IPS-20b (cell line): ENCODE data around the gene PLEKHA5.
A peak's percentile ranks its signal among the peaks of the same experiment; 100 is the strongest.

Source experiments
- H3K27ac ChIP-seq: one replicate; pipeline ENCODE4 v1.5.1; 2013; ENCODE audit warnings: low read length
- H3K27me3 ChIP-seq: 2 replicates; pipeline ENCODE4 v1.6.1; 2013; ENCODE audit warnings: mild to moderate bottlenecking, low read length, inconsistent platforms; ENCODE audit not compliant: insufficient read depth
- H3K36me3 ChIP-seq: 2 replicates; pipeline ENCODE4 v1.6.1; 2013; ENCODE audit warnings: low read depth, mild to moderate bottlenecking, inconsistent platforms, low read length, moderate library complexity; ENCODE audit not compliant: insufficient read depth
- H3K4me1 ChIP-seq: 2 replicates; pipeline ENCODE4 v1.6.1; 2013; ENCODE audit warnings: mild to moderate bottlenecking, control low read depth, inconsistent platforms, low read length, moderate library complexity; ENCODE audit not compliant: insufficient read depth
- H3K4me3 ChIP-seq: 2 replicates; pipeline ENCODE4 v1.5.1; 2013; ENCODE audit warnings: mild to moderate bottlenecking, low read length, inconsistent platforms
- H3K9ac ChIP-seq: 2 replicates; pipeline ENCODE4 v1.6.1; 2013; ENCODE audit warnings: low read depth, mild to moderate bottlenecking, inconsistent platforms, low read length, moderate library complexity
- H3K9me3 ChIP-seq: 2 replicates; pipeline ENCODE4 v1.6.1; 2013; ENCODE audit warnings: mild to moderate bottlenecking, low read depth, low read length, inconsistent platforms; ENCODE audit not compliant: insufficient read depth

PLEKHA5 gene

DNA sequence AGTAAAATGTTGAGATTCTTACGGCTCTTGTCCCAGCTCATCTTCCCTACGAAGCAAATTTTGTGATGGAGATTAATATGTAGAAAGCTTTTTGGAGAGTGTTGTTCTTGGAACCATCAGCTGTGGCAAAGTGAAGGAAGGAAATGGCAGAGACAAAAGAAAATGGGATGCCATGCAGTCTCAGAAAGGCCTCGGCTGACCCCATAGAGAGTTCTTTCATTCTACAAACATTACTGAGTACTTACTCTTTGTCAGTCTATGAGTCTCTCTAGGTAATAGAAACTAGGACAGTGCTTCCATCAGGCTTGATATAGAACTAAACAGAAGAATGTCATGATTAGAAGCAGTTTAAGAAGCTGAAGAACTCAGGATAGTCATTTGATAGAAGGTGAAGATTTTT lies 134.1 kb downstream of the PLEKHA5 start:
- peak overlapping the region; percentile 35; the same call in 1 of the 2 replicates for H3K4me3 ChIP-seq
- H3K9ac ChIP-seq: peak overlapping the region; percentile 77; the same call in 1 of the 2 replicates
- H3K36me3 ChIP-seq: peaks cover 56% of the 10 kb centered on the region
- peak overlapping the region; percentile 16 for H3K27ac ChIP-seq
- H3K27me3 ChIP-seq: no peaks in the 10 kb centered on the region
- H3K4me1 ChIP-seq: peaks cover 18% of the 10 kb centered on the region
- no peaks in the 10 kb centered on the region for H3K9me3 ChIP-seq

DNA sequence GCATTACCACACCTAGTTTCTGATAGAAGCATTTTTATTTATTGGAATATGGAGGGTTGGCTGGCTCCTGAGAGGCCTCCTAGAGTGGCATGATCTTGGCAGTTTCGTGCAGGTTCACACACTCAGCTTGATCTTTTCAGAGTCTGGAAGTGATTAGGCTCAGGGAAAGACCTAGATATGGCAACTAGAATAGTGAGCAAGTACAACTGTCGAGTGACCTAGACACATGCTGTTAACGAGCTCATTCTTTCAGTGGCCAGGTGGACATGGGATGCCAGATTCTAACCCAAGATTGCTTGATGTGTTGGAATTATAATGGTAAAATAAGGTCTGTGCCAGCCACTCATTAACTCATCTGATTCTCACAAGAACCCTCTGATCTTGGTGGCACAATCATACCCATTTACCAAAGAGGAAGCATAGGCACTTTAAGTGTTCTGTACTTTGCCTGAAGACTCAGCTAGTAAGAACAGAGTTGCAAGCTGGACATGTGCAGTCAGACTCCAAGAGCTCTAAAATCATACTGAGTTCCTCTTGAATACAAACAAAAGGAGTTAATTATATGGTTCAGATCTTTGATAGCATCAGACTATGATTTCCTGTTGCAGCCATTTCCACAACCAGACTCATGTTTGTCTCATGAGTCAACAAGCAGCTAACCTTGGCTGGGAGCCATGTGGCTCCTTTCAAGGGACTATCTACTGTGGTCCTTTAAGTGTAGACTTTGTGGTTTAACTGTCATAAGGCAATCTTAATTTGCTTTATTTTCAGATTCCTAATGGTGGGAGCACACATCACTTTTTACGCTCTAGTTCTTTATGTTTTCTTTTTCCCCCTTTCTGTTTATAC lies 144.2 kb downstream of the PLEKHA5 start:
- no peaks in the 10 kb centered on the region for H3K4me1 ChIP-seq
- H3K9ac ChIP-seq: no peak overlapping the region
- no peak overlapping the region for H3K27ac ChIP-seq
- peaks cover 72% of the 10 kb centered on the region for H3K36me3 ChIP-seq
- H3K27me3 ChIP-seq: no peaks in the 10 kb centered on the region
- H3K4me3 ChIP-seq: no peak overlapping the region
- no peaks in the 10 kb centered on the region for H3K9me3 ChIP-seq

DNA sequence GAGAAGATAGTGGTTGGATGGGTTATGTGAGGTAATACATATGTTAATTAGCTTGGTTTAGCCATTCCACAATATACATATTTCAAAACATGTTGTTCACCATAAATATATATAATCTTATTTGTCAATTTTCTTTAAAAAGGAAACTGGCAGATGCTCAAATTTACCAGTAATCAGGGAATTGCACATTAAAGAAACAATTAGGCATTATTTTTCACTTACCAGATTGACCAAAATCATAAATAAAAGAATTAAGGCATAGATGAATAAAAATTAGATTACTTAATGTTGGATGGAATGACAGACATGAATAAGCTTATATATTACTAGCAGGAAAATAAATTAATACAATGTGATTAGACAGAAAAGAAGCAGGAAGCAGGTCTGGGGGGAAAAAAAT lies 147.2 kb downstream of the PLEKHA5 start:
- Histone ChIP-seq H3K36me3 (peaks cover 64% of the 10 kb centered on the region), H3K4me3 (no peak overlapping the region), H3K4me1 (no peaks in the 10 kb centered on the region)

DNA sequence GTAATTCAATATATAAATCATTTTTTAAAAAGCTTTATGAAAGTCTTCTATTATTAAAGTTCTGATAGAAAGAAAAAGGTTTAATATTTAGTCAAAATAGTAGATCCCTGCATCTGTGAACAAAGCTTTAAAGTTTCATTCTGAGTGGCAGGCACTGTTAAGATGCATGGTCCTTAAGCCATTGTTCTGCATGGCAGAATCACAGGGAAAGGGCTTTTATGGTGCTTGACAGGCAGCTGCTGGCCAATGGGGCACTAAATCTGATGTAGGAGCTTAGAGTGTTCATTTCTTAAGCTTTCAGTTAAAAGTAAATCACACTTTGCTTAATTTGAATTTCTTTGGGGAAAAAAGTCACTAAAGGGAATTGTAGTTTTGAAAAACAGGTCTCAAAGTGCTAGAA lies 148.2 kb downstream of the PLEKHA5 start:
- Histone ChIP-seq H3K9ac (no peak overlapping the region), H3K27me3 (no peaks in the 10 kb centered on the region), H3K36me3 (peaks cover 58% of the 10 kb centered on the region), H3K9me3 (no peaks in the 10 kb centered on the region), H3K4me3 (no peak overlapping the region), H3K4me1 (no peaks in the 10 kb centered on the region), H3K27ac (no peak overlapping the region)

More for the DNA sequence above, 147.2 kb downstream of the PLEKHA5 start:
- no peak overlapping the region for H3K27ac ChIP-seq
- no peak overlapping the region for H3K9ac ChIP-seq
- no peaks in the 10 kb centered on the region for H3K9me3 ChIP-seq
- H3K27me3 ChIP-seq: no peaks in the 10 kb centered on the region

DNA sequence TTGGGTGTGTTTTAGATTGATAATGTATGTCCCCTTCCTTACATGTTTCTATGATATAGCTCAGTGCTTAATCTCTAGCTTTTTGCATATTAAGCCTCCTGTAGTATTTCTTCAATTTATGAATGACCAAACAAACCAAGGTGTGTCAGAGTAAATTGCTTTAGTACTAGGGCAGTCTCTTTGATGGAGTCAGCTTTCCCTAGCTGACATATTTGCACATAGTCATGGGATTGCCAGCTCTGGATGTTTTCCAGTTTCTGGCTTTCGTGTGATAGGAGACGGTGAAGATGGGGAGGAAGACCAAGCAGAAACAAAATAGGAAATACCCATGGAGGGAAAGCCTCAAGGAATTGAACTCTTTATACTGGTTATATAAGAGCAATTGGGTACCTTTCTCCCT lies 148.9 kb downstream of the PLEKHA5 start:
- Histone ChIP-seq H3K4me1 (no peaks in the 10 kb centered on the region), H3K36me3 (peaks cover 55% of the 10 kb centered on the region), H3K9ac (no peak overlapping the region), H3K27me3 (no peaks in the 10 kb centered on the region), H3K27ac (no peak overlapping the region), H3K4me3 (no peak overlapping the region), H3K9me3 (no peaks in the 10 kb centered on the region)

DNA sequence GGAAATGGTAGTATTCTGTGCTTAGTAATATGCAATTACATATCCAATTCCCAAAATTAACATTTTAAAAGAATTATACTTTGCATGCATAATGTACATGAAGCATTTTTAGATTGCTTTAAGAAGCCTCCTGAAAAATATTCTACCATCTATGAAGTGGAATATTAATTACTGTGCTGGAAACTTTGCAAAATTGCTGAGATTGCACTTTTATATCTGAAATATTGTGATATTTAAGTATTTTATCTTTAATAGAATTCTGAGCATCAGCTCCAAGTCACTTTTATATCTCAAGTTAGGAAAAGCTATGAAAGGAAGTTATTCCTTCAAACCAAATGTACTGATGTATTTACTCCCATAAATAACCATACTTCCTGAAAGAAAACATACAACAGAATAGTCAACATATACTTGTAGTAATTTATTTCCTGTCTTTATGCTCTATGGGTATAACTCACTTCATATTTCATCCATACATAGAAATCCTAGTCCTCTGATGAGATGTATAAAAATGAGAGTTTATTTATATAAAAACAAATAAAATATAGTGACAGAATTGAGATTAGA lies 152.7 kb downstream of the PLEKHA5 start:
- H3K4me1 ChIP-seq: no peaks in the 10 kb centered on the region
- peaks cover 56% of the 10 kb centered on the region for H3K36me3 ChIP-seq
- no peaks in the 10 kb centered on the region for H3K27me3 ChIP-seq
- no peak overlapping the region for H3K9ac ChIP-seq
- H3K9me3 ChIP-seq: no peaks in the 10 kb centered on the region
- H3K27ac ChIP-seq: no peak overlapping the region
- no peak overlapping the region for H3K4me3 ChIP-seq

DNA sequence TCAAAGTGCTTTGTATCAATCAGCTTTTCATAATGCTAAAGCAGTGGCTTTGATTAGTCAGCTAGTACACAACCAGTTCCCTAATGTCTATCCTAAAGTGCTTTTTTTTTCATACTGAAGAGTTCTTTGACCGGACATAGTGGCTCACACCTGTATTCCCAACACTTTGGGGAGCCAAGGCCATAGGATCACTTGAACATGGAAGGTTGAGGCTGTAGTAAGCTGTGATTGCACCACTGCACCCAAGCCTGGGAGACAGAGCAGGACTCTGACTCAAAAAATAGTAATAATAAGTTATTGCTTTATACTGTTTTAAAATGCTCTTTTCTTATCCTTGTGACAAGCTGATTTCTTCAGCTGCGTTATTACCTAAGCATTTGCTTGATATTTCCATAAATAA lies 155.1 kb downstream of the PLEKHA5 start:
- Histone ChIP-seq H3K4me1 (peaks cover 9% of the 10 kb centered on the region; the same call in 1 of the 2 replicates), H3K4me3 (no peak overlapping the region), H3K9me3 (no peaks in the 10 kb centered on the region), H3K27ac (no peak overlapping the region), H3K9ac (no peak overlapping the region), H3K27me3 (no peaks in the 10 kb centered on the region), H3K36me3 (peaks cover 57% of the 10 kb centered on the region)

DNA sequence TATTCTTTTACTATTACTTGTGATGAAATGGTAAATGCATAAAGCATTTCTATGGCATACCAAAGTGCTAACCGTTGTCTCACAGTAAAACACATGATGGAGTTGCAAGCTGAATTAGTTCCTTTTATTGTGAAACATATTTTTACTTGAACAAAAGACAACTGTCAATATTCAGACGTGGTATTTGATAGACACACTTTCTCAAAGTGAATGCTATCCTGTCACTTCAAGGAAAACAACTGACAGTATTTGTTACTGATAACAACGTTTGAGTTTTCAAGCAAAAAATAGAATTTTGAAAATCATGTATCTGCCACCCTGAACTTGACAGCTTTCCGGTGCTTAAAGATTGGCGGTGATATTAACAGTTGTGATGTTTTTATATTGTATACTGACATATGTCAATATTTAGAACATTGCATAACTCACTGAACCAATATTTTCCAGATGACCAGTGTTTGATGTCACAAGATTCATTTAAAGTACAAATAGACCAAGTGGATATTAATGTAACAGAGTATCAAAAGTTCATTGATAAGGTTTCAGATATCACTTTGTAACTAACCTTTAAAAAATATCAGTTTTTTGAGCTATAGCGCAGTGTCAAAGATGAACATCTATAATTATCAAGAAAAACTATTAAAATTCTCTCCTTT lies 156.4 kb downstream of the PLEKHA5 start:
- peaks cover 51% of the 10 kb centered on the region for H3K36me3 ChIP-seq
- H3K4me3 ChIP-seq: no peak overlapping the region
- no peak overlapping the region for H3K9ac ChIP-seq
- H3K27ac ChIP-seq: no peak overlapping the region
- peaks cover 9% of the 10 kb centered on the region; the same call in 1 of the 2 replicates for H3K4me1 ChIP-seq
- H3K9me3 ChIP-seq: no peaks in the 10 kb centered on the region
- no peaks in the 10 kb centered on the region for H3K27me3 ChIP-seq

DNA sequence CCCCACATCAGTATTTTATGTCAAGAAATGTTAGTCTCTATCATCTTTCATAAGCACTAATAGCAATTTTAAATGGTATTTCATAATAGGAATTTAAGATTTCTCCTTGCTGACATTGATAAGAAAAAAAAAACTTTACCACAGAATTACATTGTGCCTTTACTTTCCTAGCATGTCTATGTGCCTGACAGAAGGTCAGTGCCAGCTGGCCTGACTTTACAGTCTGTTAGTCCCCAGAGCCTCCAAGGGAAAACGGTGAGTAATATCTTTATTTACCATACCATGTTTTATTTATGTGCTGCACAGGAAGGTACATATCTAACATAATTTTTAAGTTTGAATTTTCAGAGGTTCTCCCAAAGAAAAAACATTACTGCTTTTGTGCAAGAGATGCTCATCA lies 157.8 kb downstream of the PLEKHA5 start:
- Histone ChIP-seq H3K4me3 (no peak overlapping the region), H3K27ac (no peak overlapping the region), H3K9ac (no peak overlapping the region), H3K4me1 (peaks cover 9% of the 10 kb centered on the region; the same call in 1 of the 2 replicates), H3K27me3 (no peaks in the 10 kb centered on the region), H3K36me3 (peaks cover 56% of the 10 kb centered on the region), H3K9me3 (no peaks in the 10 kb centered on the region)

DNA sequence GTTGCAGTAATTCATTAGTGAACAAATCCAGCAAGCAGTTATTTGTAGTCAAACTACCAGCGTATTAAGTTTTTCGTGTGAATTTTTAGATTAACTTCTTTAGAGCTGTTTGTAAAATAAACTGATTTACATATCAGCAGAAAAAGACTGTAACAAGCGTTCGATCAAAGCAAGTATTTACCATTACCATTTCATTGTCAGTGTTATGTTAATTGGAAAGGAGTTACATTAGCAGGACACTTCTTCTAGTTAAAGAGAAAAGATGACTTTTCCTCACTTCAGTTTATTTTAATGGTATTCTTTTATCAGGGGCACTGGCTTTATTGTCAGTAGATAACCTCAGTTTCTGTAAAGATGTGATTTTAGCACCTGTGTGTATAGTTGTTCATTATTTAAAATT lies 158.6 kb downstream of the PLEKHA5 start:
- Histone ChIP-seq H3K4me1 (peaks cover 9% of the 10 kb centered on the region; the same call in 1 of the 2 replicates), H3K27me3 (no peaks in the 10 kb centered on the region), H3K27ac (no peak overlapping the region), H3K4me3 (peak overlapping the region; percentile 21; the same call in 1 of the 2 replicates), H3K36me3 (peaks cover 53% of the 10 kb centered on the region), H3K9ac (no peak overlapping the region), H3K9me3 (no peaks in the 10 kb centered on the region)

DNA sequence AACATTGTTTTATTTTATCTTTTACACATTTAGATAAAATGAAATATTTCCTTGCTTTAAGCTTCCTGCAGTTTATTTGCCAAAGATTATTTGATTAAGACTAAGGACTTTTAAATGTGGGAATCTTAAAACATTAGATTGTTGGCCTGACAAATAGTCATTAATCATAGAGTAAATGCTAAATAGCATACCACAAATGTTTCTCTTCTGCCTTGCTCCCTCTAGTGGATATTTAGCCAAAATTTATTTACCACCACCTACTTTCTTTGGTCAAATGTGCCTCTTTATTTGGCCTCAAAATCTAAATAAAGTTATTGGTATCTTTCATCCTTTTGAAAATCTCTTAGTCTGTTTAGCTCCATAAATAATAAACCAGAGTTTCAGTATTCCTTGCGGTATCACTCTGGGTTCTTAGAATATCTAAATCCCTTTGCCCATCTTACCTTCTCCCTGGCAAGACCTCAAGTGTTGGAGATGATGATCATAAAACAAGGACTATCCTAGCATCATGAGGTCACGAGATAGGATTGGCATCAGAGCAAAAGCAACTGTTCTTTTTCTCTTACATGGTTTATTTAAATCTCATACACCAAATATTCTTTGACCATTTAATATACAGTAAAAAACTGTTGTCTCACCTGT lies 159.2 kb downstream of the PLEKHA5 start:
- no peak overlapping the region for H3K27ac ChIP-seq
- H3K36me3 ChIP-seq: peaks cover 52% of the 10 kb centered on the region
- no peaks in the 10 kb centered on the region for H3K27me3 ChIP-seq
- H3K4me1 ChIP-seq: peaks cover 9% of the 10 kb centered on the region; the same call in 1 of the 2 replicates
- no peak overlapping the region for H3K9ac ChIP-seq
- no peaks in the 10 kb centered on the region for H3K9me3 ChIP-seq
- peak overlapping the region; percentile 21; the same call in 1 of the 2 replicates for H3K4me3 ChIP-seq
